HFF-Myc (cell line): Measurements from ENCODE around the gene DIPK2B.

Experiments used
- DNase-seq: peaks from one replicate; pipeline ENCODE4 v3.0.0-alpha.2; 2011; ENCODE audit warnings: low read depth; ENCODE audit errors: extremely low read depth
- H3K4me3 ChIP-seq: replicated peaks from 2 replicates; pipeline ENCODE4 v1.5.1; 2011; ENCODE audit warnings: low read depth, mild to moderate bottlenecking, control low read depth, low read length
- CTCF ChIP-seq: IDR thresholded peaks from 2 replicates; pipeline ENCODE4 v1.5.1; 2012; ENCODE audit warnings: mild to moderate bottlenecking, low read depth, low read length, control low read depth; ENCODE audit errors: missing control alignments

DIPK2B gene

GRCh38 chrX:45200741-45201234 is at the start of gene DIPK2B:
Gene DIPK2B, minus strand, starts transcription at chrX:45200876. Its CDS starts 50 bp downstream, at chrX:45200826.
- H3K4me3 ChIP-seq = no peak within 1 kb of the TSS
- TF ChIP-seq CTCF = no peak
- DNase-seq = no peak

- no peak for TF ChIP-seq CTCF
- no peak overlapping the region for H3K4me3 ChIP-seq
- no peak for DNase-seq
These were observed 39.6 kb upstream of the DIPK2B start for GRCh38 chrX:45240301-45240700.

- no peak overlapping the region for H3K4me3 ChIP-seq
- TF ChIP-seq CTCF = no peak
- no peak for DNase-seq
These were observed 37.8 kb upstream of the DIPK2B start for GRCh38 chrX:45238489-45238888.

GRCh38 chrX:45233531-45233930 is 32.9 kb upstream of the DIPK2B start:
- no peak for TF ChIP-seq CTCF
- DNase-seq = no peak
- H3K4me3 ChIP-seq = no peak overlapping the region

GRCh38 chrX:45232139-45232538 is 31.5 kb upstream of the DIPK2B start:
- no peak for TF ChIP-seq CTCF
- no peak overlapping the region for H3K4me3 ChIP-seq
- DNase-seq = no peak

GRCh38 chrX:45230410-45230809 is 29.7 kb upstream of the DIPK2B start:
- no peak for TF ChIP-seq CTCF
- no peak overlapping the region for H3K4me3 ChIP-seq
- no peak for DNase-seq

GRCh38 chrX:45229348-45229747 is 28.7 kb upstream of the DIPK2B start:
- no peak for DNase-seq
- no peak overlapping the region for H3K4me3 ChIP-seq
- no peak for TF ChIP-seq CTCF
